ENCODE results near the gene NHLRC2. TPM values are rescaled to one million over a fixed set of nuclear protein-coding genes. Genes with fewer than 3 reads are reported as not detected.

The NHLRC2 gene
- total RNA-seq, 1 donor from 2014 or later = 46.1 TPM

- intact Hi-C loops (cut with DNase I) = no loop called here
- DNase-seq (no peak), ATAC-seq (peak; percentile 47)
- Histone ChIP-seq H3K9me3 (no peaks in the 10 kb centered on the region), H3K27ac (peak overlapping the region; percentile 76), H3K36me3 (no peaks in the 10 kb centered on the region), H3K4me3 (no peak overlapping the region), H3K27me3 (no peaks in the 10 kb centered on the region), H3K4me1 (peaks cover 28% of the 10 kb centered on the region)
- TF ChIP-seq CTCF (IDR thresholded peaks at IDR 0.05) = no peak
These were observed 106.2 kb downstream of the NHLRC2 start for GRCh38 chr10:113960617-113961181.

- Histone ChIP-seq H3K4me3 (no peak overlapping the region), H3K4me1 (peaks cover 28% of the 10 kb centered on the region), H3K27me3 (no peaks in the 10 kb centered on the region), H3K27ac (peak overlapping the region; percentile 76), H3K9me3 (no peaks in the 10 kb centered on the region), H3K36me3 (no peaks in the 10 kb centered on the region)
- no peak for DNase-seq
- ATAC-seq = peak; percentile 30
- intact Hi-C loops (cut with DNase I) = no loop called here
- no peak for TF ChIP-seq CTCF (IDR thresholded peaks at IDR 0.05)
These were observed 106.9 kb downstream of the NHLRC2 start for GRCh38 chr10:113961182-113962031.

- no peaks in the 10 kb centered on the region for H3K27me3 ChIP-seq
- H3K4me1 ChIP-seq = peaks cover 13% of the 10 kb centered on the region
- intact Hi-C loops (cut with DNase I) = no loop called here
- ATAC-seq = peak; percentile 36
- no peak overlapping the region for H3K27ac ChIP-seq
- no peak for TF ChIP-seq CTCF (IDR thresholded peaks at IDR 0.05)
- no peak overlapping the region for H3K4me3 ChIP-seq
- no peaks in the 10 kb centered on the region for H3K9me3 ChIP-seq
- DNase-seq = no peak
- no peaks in the 10 kb centered on the region for H3K36me3 ChIP-seq
These were observed 110.6 kb downstream of the NHLRC2 start for GRCh38 chr10:113965077-113965476.

GRCh38 chr10:113965683-113966082 lies 111.2 kb downstream of the NHLRC2 start:
- Histone ChIP-seq H3K4me1 (peaks cover 13% of the 10 kb centered on the region), H3K9me3 (no peaks in the 10 kb centered on the region), H3K27me3 (no peaks in the 10 kb centered on the region), H3K27ac (no peak overlapping the region), H3K36me3 (no peaks in the 10 kb centered on the region), H3K4me3 (no peak overlapping the region)
- peak; percentile 50 for ATAC-seq
- no peak for TF ChIP-seq CTCF (IDR thresholded peaks at IDR 0.05)
- DNase-seq = no peak
- intact Hi-C loops (cut with DNase I) = no loop called here

Other genes with a start within 250 kb of the NHLRC2 start
- 0.06 TPM for gene NRAP, start 190.6 kb upstream of the NHLRC2 start, total RNA-seq
- 32.5 TPM for gene CASP7, start 174.7 kb upstream of the NHLRC2 start, total RNA-seq
- not detected for gene PLEKHS1, start 103.0 kb upstream of the NHLRC2 start, total RNA-seq
- 6.1 TPM for gene DCLRE1A, start 579 bp upstream of the NHLRC2 start, total RNA-seq
- 18.6 TPM for gene ADRB1, start 189.2 kb downstream of the NHLRC2 start, total RNA-seq

All from upper lobe of right lung (tissue), 1 donor.